ENCODE data around the gene DPP6. TPM values are rescaled to one million over a fixed set of nuclear protein-coding genes. Genes with fewer than 3 reads are reported as not detected.

Gene DPP6
- total RNA-seq, 4 donors from 2014 or later, result 0.30 to 11.8 (median 10.7) TPM

DNA sequence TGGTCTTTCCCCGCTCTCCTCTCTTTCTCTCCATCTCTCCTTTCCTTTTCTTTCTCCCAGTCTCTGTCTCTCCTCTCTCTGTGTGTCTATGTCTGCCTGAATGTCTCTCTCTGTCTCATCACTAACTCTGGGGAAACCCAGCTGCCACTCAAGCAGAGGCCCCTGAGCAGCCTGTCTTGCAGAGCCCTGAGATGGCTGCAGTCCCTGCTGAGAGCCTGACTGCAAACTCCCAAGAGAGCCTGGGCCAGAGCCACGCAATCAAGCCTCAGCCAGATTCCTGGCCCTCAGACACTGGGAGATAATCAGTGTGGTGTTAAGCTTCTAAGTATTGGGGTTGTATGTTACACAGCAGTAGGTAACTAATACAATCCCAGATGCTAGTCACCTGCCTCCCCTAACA is 859.2 kb downstream of the DPP6 start:
- no peaks in the 10 kb centered on the region for H3K36me3 ChIP-seq
- peaks cover 15% of the 10 kb centered on the region for H3K4me1 ChIP-seq
- DNase-seq (ENCODE audit: low spot score in 2 of 2), result peak in 1 of 2 donors; percentile 13
- WGBS, result 100% methylated on average over 2 of the region's 2 CpGs
- H3K27ac ChIP-seq, result no peak overlapping the region
- peaks cover 4% of the 10 kb centered on the region for H3K9me3 ChIP-seq
- peaks cover 45% of the 10 kb centered on the region for H3K27me3 ChIP-seq
- TF ChIP-seq POLR2A (IDR thresholded peaks at IDR 0.05), result no peak
- TF ChIP-seq POLR2AphosphoS5 (IDR thresholded peaks at IDR 0.05), result no peak
- H3K4me3 ChIP-seq, result no peak overlapping the region

DNA sequence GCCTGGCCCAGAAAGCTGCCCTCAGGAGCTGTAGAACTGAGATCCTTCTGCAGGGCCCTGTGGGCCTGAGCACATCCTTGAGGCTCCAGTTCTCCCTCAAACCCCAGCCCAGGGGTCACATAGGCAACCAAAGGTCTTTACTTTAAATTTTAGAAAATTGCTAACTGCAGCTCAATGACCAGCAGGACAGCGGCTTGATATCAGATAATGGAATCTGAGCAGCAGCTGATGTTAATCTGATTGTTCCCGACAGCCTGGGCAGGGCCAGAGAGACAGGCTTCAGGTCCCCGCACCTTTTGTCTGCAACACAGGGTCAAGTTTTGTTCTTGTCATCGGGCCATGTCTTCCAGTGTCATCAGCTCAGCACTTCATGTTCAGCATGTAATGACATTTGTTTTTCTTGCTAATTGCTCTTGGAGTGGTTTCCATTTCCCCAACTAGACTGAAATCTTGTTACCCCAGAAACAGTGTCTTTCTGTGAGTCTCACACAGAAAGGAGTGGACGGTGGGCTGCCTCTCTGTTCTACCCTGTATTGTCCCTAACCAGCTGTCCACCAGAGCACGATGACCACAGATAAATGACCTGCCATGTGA is 859.8 kb downstream of the DPP6 start:
- 79% methylated on average over 6 of the region's 6 CpGs for WGBS
- TF ChIP-seq POLR2AphosphoS5 (IDR thresholded peaks at IDR 0.05) (no peak), POLR2A (IDR thresholded peaks at IDR 0.05) (no peak), EP300 (IDR thresholded peaks at IDR 0.05) (no peak)
- TF ChIP-seq, protein P1, sequence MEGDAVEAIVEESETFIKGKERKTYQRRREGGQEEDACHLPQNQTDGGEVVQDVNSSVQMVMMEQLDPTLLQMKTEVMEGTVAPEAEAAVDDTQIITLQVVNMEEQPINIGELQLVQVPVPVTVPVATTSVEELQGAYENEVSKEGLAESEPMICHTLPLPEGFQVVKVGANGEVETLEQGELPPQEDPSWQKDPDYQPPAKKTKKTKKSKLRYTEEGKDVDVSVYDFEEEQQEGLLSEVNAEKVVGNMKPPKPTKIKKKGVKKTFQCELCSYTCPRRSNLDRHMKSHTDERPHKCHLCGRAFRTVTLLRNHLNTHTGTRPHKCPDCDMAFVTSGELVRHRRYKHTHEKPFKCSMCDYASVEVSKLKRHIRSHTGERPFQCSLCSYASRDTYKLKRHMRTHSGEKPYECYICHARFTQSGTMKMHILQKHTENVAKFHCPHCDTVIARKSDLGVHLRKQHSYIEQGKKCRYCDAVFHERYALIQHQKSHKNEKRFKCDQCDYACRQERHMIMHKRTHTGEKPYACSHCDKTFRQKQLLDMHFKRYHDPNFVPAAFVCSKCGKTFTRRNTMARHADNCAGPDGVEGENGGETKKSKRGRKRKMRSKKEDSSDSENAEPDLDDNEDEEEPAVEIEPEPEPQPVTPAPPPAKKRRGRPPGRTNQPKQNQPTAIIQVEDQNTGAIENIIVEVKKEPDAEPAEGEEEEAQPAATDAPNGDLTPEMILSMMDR (IDR thresholded peaks at IDR 0.05), result no peak
- no peak overlapping the region for H3K27ac ChIP-seq
- H3K4me3 ChIP-seq, result no peak overlapping the region
- DNase-seq (ENCODE audit: low spot score in 2 of 2), result peak in 1 of 2 donors; percentile 13
- peaks cover 15% of the 10 kb centered on the region for H3K4me1 ChIP-seq
- peaks cover 45% of the 10 kb centered on the region for H3K27me3 ChIP-seq
- no peaks in the 10 kb centered on the region for H3K36me3 ChIP-seq
- H3K9me3 ChIP-seq, result peaks cover 4% of the 10 kb centered on the region

DNA sequence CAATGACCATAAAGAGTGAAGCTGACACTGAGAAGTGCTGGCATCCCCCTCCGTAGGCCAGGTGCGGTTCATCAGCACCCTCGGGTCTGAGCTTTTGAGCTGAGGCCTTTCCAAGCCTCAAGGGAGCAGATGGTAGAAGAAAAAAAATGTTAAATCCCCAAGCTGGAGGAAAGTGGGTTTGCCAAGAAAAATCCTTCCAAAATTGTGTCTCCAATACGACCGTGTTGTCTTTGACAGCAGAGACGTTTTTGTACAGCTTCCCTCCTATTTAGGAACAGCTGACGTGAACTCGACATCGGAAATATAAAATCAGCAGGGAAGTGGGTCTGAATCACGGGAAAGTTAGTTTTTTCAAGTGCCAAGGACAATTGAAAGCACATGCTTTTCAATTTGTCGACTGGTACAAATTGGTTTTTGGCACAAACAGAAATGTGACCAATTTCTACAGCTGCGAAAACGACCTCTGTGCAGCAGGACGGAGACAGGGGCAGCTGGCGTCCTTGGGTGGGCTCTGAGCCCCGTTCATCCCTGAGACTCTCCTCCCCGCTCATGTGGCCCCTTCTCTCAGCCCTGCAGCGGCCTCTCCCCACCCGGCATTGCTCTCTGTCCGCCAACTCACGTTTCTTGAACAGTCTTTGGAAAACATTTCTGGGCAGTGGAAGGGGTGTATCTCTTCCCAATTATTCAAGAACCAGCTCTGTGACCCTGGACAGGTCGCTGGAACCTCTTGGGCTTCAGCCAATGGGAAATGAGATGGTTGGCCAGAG is 860.9 kb downstream of the DPP6 start:
- TF ChIP-seq, protein P1 (IDR thresholded peaks at IDR 0.05), result no peak
- TF ChIP-seq POLR2AphosphoS5 (IDR thresholded peaks at IDR 0.05) (no peak), POLR2A (IDR thresholded peaks at IDR 0.05) (no peak)
- peak in 1 of 2 donors; percentile 2 for DNase-seq (ENCODE audit: low spot score in 2 of 2)
- H3K9me3 ChIP-seq, result peaks cover 4% of the 10 kb centered on the region
- H3K36me3 ChIP-seq, result no peaks in the 10 kb centered on the region
- no peak overlapping the region for H3K4me3 ChIP-seq
- H3K27me3 ChIP-seq, result peaks cover 41% of the 10 kb centered on the region
- H3K4me1 ChIP-seq, result peaks cover 15% of the 10 kb centered on the region
- no peak overlapping the region for H3K27ac ChIP-seq
- WGBS, result 55% methylated on average over 22 of the region's 22 CpGs

DNA sequence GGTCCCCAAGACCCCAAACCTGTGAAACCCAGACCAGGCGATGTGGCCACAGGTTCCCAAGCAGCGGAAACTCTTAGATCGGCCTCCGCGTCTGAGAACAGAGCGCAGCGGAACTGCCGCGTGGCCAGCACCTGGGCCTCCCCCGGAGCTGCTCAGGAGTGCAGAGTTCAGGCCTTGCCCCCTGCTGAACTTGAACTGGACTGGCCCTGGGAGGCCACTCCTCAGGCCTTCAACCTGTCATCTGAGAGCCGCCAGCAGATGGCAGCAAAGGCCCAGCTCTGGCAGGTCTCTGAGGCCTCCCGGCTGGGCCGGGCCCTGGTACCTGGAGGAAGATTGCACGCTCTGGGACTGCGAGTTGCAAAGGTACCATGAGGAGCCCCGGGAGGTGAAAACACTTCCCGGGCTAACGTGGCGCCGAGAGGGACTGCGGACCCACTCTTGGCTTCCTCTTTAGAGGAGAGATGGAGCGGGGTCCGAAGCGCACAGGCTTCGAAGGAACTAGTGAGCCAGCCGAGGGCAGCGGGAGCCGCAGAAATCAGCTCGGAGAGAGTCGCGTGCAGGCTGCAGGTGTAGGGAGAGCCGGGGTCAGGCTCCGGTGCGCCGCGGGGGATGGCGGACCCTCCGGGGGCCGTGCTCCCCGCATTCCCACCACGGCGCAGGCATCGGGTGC is 861.6 kb downstream of the DPP6 start:
- TF ChIP-seq, protein P1 (IDR thresholded peaks at IDR 0.05), result peak; percentile 58 to 91
- TF ChIP-seq POLR2AphosphoS5 (IDR thresholded peaks at IDR 0.05), result no peak
- Histone ChIP-seq H3K9me3 (peaks cover 4% of the 10 kb centered on the region), H3K36me3 (no peaks in the 10 kb centered on the region), H3K27me3 (peaks cover 37% of the 10 kb centered on the region), H3K4me1 (peaks cover 15% of the 10 kb centered on the region), H3K27ac (no peak overlapping the region), H3K4me3 (peak overlapping the region; percentile 41)
- WGBS, result 20% methylated on average over 4 of the region's 43 CpGs
- DNase-seq (ENCODE audit: low spot score in 2 of 2), result peak; percentile 89 to 93

DNA sequence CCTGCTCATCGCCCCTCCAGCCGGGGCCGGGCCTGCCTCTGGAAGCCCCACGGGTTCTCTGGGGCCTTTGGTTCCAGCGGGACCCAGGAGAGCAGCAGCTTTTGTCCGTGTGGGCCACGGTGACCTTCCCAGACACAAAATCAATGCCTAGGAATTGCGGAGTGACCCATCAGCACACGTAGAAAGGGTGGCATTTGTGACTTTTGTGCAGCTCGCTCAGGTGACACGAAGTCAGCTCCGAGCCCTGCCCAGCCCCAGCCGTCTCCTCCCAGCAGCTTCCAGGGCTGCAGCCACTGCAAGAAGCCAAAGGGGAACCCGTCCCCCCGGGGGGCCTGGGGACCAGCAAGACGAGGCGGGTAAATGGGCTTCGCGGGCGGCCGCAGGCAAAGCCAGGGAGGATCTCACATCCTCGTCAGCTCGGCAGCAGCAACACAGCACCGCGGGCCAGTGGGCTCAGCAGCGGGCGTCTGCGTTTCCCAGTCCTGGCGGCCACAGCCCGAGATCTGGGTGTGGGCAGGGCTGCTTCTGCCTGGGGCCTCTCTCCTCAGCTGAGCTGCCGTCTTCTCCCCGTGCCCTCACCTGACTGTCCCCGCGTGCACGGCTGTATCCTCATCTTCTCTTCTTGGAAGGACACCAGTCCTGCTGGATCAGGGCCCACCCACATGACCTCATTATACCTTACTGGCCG is 862.3 kb downstream of the DPP6 start:
- peaks cover 4% of the 10 kb centered on the region for H3K9me3 ChIP-seq
- peak overlapping the region; percentile 41 for H3K4me3 ChIP-seq
- DNase-seq (ENCODE audit: low spot score in 2 of 2), result peak in 1 of 2 donors; percentile 53
- WGBS, result 65% methylated on average over 11 of the region's 36 CpGs
- H3K27me3 ChIP-seq, result peaks cover 33% of the 10 kb centered on the region
- no peak overlapping the region for H3K27ac ChIP-seq
- H3K36me3 ChIP-seq, result no peaks in the 10 kb centered on the region
- peaks cover 15% of the 10 kb centered on the region for H3K4me1 ChIP-seq
- TF ChIP-seq EP300 (IDR thresholded peaks at IDR 0.05), result no peak
- no peak for TF ChIP-seq POLR2A (IDR thresholded peaks at IDR 0.05)
- TF ChIP-seq, protein P1 (IDR thresholded peaks at IDR 0.05), result no peak
- no peak for TF ChIP-seq POLR2AphosphoS5 (IDR thresholded peaks at IDR 0.05)
